Stimulated activated CD8-positive, alpha-beta memory T cell treated with anti-CD3 and anti-CD28 coated beads, Interleukin-12 subunit alpha, Interleukin-12 subunit beta, amount 100 ng/mL, for 1 hour (primary cell): ENCODE measurements around the gene PRKCH.
"Not testable (repeated sequence)": the region's sequence is repeated elsewhere in the genome, so short reads cannot be mapped to it uniquely, and the experiment has no call there.

Source experiments
- DNase-seq: peaks from one replicate; pipeline ENCODE4 v3.0.0-alpha.2; 2020; ENCODE audit warnings: low read depth

The PRKCH gene

DNA sequence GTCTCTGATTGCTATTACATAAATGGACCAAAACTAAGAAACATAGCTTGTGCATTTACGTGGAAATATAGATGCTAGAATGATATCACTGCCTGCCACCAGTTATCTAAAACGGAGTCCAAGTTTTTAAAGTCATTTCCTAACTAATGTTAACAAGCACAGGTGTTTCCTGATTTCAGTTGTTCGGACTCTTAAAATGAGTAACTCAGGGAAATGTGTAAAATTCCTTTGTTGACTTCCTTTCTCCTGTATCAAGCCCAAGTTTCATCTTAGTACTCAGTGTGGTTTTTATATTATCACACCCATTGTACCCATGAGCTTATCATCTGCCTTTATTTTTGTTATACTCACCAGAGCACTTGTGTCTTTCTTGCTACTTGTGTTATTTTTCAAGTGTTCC is 13.2 kb upstream of the PRKCH start:
- no peak for DNase-seq

DNA sequence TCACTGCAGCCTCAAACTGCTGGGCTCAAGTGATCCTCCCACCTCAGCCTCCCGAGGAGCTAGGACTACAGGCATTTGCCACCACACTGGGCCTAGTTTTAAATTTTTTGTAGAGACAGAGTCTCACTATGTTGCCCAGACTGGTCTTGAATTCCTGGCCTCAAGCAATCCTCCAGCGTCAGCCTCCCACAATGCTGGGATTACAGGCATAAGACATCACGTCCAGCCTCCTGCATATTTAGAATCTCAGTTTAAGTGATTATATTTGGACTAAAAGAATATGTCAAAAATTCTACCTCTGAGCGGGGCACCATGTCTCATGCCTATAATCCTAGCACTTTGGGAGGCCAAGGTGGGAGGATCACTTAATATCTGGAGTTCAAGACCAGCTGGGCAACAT is 12.7 kb upstream of the PRKCH start:
- DNase-seq = not testable (repeated sequence)

DNA sequence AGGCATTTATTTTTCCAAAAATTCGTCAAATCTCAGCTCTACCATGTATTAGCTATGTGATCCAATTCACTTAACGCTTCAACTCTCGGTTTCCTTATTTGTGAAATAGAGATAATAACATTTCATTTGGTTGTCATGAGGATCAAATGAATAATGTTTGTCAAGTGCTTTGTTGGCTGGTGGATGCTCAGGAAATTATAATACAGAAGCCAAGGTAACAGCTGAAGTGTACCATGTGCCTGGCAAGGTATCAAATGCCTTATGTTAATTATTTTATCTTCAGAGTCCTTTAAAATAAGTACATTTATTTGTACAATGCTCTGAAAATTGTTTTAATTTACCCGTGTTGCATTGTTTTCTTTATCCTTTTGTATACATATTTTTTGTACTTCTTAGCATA is 6.1 kb upstream of the PRKCH start:
- DNase-seq = no peak

DNA sequence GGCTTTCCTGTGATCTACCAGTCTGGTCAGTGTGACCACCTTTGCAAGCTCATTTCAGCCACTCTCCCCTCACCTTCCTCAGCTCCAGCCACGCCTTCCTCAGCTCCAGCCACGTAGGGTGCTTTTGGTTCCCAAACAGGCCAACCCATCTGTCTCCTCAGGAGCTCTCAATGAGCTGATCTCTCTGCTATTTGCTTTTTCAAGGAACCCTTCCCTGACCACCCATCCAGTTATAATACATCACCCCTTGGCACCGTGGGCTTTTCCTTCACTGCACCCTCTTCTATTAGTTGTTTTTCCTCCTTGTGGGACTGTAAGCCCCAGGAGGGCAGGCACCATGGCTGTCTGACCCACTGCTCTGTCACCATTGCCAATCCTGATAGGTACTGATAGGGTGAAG is 2.3 kb upstream of the PRKCH start:
- no peak for DNase-seq

DNA sequence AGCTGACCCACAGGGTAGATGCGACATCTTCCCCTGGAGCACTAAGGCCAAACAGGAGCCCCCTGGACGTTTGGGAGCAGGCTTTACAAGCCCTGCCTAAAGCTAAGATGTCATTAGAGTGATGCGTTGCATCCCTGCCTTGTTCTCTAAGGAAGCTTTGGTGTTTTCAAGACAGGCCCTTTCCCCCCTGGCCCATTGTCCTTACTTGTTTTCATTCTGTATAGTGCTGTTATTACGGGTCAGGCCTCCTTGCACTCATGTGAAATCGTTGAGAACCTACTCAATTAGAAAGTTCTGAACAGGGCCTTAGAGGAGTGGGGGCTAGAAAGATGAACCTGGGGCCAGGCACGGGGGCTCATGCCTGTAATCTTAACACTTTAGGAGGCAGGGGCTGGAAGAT is 1.7 kb upstream of the PRKCH start:
- no peak for DNase-seq

DNA sequence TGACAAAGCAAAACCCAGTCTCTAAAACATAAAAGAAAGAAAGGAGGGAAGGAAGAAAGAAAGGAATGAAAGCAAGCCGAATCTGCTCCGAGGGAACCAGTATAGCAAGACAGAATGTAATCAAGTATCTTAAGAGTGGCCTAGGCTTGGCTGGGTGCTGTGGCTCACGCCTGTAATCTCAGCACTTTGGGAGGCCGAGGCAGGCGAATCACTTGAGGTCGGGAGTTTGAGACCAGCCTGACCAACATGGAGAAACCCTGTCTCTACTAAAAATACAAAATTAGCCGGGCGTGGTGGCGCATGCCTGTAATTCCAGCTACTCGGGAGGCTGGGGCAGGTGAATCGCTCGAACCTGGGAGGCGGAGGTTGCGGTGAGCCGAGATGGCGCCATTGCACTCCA is 1.2 kb upstream of the PRKCH start:
- not testable (repeated sequence) for DNase-seq

DNA sequence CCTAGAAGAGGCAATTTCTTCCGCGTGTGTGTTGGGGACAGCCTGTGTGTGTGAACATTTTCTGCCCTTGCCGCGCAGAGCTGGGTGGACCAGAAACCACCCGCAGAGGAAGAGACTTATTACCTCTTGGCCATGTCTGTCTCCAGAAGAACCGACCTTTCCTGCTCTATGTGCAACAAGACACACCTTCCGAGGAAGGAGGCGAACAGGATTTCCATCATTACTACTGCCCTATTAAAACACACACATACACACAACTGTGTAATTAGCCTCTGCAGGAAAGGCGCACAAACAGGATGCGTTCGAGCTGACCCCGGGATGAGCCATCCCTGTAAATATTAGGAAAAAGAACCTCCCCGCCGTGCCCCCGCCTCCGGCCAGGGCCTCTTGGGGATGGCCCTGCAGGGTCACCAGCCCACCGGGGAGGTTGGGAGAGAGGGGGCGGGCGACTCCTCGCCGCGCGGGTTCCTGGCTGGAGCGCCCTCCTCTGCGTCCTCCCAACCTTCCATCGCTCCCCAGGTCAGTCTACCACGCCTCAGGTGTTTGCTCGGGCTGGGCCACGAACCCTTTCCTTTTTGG is 484 bp upstream of the PRKCH start:
- no peak for DNase-seq

DNA sequence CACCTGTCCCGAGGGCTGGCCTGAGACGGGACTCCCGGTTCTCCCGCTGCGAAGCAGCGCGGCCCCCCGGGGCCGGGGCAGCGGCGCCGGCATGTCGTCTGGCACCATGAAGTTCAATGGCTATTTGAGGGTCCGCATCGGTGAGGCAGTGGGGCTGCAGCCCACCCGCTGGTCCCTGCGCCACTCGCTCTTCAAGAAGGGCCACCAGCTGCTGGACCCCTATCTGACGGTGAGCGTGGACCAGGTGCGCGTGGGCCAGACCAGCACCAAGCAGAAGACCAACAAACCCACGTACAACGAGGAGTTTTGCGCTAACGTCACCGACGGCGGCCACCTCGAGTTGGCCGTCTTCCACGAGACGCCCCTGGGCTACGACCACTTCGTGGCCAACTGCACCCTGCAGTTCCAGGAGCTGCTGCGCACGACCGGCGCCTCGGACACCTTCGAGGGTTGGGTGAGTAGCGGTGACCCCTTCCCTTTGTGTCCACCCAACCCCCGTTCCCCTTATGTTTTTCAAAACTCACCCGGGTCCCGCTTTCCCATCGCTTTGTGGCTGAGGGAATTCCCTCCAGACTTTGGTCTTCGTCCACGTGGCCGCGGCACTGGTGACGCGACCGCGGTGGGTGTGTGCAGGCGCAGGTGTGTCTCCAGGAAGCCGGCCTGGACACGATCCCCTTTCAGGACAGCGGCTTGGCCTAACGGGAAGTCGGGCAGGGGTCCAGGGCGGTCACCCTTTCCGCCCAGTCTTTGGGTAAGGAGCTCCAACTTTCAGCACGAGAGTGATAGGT is 826 bp downstream of the PRKCH start:
- DNase-seq = no peak

DNA sequence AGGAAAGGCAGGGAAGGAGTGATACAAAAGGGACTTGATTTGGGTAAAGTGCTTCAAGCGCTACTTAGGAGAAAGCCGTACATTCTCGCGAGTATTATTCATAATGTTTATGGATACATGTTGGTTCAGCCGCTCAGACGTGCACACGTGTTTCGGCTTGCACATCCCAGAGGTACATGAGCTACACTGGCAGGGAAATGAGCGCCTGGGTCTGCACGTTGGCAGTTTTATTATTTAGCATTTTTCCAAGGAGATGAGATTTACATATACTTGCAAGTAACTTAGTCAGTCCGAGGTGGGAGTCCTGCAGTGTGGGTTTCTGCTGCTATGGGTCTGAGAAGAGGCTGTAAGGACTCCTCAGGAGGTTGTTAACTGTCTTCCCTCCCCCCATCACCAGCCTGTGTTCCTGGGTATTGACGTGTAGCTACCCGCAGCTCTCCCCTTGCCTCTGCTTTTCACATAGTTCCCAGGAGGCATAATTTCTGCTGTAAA is 1.5 kb downstream of the PRKCH start:
- no peak for DNase-seq

DNA sequence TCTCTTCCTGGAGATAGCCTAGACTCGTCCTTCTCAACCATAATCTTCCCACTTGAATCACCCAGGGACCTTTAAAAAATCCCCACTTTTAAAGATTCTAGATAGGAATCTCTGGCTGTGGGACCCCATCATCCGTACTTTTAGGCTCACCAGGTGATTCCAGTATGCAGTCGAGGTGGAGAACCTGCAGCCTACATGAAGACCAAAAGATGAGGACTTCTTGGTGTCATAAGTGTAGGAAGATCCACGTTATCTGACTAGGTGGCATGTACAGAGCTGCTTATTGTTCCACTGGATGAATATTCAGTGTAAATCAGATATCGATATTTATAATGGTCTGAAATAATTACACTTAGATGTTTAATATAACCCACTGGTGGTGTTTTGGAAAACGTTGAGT is 2.6 kb downstream of the PRKCH start:
- DNase-seq = no peak

DNA sequence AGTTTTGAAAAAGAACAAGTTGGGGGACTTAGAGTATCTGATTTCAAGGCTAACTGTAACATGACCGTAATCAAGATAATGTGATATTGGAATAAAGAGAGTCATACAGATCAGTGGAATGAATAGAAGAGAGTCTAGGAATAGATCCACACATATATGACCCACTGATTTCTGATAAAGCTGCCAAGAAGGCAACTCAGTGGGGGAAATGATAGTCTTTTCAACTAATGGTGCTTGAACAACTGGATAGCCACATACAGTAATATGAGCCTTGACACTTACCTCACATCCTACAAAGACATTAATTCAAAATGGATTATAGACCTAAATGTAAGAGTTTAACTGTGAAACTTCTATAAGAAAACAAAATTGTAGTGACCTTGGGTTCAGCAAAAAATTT is 3.8 kb downstream of the PRKCH start:
- DNase-seq = no peak

DNA sequence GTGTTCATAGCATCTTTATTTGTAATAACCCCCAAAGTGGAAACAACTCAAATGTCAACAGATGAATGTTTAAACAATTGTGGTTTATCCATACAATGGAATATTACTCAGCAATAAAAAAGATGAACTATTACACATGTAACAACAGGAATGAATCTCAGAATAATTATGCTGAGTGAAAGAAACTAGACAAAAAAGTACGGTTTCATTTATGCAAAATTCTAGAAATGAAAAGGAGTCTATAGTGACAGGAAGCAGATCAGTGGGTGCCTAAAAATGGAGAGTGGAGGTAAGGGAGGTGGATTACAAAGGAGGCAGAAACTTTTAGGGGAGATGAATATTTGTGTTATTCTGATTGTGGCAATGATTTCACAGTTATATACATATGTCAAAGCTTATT is 4.8 kb downstream of the PRKCH start:
- no peak for DNase-seq

DNA sequence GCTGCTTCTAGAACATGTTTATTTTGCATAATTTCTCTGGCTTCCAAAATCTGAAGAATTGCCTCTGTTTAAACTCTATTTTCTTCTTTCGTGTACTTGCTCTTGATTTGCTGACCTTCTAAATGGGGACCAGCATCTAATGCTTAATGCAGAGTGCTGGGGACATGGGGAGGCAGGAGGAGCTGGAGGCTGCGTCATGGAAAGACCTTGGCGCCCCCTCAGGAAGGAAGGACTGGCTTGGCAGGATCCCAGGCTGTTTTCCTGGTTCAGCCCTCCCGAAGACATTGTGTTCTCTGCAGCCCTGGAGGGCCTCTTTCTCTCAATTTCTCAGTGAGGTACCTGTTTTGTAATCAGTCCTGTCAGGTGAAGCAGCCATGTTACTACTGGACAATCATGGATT is 5.5 kb downstream of the PRKCH start:
- no peak for DNase-seq

DNA sequence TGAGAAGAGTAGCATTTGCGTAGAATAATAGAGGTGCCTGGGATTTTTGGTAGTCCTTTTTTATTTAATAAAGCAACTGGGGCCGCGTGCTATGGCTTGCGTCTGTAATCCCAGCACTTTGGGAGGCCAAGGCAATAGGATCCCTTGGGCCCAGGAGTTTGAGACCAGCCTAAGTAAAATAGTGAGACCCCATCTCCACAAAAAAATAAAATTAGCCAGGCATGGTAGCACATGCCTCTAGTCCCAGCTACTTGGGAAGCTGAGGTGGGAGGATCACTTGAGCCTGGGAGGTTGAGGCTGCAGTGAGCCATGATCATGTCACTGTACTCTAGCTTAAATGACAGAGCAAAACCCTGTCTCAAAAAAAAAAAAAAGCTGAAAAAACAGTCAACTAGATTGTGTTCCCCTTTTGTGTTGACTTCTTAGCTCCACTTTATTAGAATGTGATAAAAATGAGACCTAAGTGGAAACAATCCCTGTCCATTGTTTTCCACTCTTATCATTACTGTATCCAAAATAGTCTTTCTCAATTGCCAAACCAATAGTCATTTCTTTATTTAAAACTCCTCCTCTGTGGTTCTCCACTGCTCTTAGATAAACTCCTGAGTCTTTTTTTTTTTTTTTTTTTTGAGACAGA is 7.4 kb downstream of the PRKCH start:
- DNase-seq = no peak

DNA sequence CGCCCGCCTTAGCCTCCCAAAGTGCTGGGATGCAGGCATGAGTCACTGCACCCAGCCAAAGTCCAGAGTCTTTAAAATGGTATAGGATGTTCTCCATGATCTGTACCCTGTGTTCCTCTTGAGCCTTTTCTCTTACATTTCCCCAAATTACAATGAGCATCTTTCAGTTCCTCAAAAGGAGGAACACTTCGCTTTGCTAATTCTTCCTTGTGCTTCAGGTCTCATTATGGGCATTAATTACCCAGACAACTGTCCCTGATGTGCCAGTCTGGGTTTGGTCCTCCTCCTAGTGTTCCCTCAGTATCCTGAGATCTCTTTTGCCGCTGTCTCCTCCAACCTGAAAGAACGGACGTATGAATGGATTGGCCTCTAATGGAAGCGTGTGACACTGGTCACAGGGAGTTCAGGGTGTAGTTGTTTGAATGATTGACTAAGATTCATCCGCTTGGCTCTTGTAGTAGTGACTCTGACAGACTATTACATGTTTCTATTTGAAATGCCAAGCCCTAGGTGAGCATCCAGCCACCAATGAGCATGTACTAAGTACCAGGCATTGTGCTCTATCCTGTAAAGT is 8.2 kb downstream of the PRKCH start:
- no peak for DNase-seq

DNA sequence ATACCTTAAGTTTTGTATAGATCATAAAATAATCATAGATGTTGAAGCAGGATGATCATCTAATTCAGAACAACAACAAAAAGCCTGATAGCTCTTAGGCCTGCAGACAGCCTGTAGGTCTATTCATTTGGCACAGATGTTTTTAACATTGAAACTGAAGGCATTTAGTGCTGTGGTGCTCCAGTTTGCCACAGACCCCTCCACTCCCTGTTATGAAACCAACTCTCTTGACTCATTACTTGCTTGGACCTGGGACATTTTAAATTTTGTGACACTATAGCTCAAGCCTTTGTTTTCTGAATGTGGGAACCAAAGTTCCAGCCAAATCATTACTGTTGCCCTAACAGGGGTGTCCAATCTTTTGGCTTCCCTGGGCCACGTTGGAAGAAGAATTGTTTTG is 9.1 kb downstream of the PRKCH start:
- no peak for DNase-seq

DNA sequence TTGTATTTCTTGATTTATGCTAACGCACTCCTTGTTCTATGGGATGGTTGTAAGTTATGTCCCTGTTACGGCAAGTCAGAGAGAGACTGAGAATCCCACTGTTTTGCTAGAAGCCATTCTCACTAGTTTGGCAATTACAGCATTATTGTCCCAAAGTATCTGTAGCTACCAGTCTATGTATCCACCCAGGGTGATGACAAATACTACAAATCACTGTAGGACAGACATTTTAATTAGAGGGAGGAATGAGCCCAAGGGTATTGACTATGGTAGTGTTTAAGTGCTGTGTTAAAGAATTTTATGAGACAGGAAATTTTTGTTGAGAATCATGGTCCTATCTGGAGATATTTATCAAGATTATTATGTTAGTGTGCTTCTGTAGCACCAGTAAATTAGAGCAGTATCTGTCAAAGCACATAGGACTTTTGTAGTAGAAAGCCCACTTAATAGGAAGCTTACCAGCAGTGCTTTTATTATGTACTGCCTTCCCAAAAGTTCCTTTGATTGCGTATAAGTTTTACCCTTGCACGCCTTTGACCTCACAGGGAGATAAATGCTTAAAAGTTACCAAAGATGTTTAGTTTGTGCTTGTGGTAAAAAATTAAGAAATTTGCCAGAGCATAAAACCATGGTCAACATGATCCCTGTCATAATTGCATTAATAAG is 10.7 kb downstream of the PRKCH start:
- DNase-seq = no peak

DNA sequence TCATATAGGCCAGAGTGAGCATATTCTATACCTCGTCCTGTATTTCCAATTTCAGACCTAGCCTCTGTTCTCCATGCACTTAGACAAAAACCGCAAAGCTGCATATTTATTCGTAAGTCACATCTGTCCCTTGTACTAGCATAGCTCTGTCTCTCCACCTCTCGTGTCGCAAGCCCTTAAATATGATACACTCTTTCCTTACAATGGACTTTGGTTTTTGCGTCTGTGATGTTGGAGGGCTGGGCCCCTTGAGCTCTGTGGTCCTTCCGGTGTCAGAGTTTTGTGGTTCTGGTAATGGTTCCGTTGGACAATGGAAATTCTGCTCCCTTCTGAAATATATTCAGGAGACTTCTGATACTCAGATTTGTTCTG is 11.3 kb downstream of the PRKCH start:
- no peak for DNase-seq

DNA sequence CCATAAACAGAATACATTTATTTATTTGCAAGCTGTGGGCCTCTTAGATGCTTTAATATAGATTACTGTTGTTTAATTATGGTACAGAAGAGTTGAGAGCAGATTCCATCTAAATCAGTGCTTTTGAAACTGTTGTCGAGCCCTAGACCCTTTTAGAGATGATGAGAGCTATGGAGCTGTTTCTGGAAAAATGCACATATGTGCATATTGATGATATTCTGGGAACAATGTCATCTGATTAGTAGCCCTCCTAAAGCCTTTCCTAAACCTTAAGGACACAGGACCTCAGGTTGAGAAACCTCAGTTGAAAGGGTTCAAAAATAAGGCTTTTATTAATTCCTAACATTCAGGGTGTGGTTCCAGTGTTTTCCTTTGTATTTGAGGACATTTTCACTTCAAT is 11.7 kb downstream of the PRKCH start:
- no peak for DNase-seq

DNA sequence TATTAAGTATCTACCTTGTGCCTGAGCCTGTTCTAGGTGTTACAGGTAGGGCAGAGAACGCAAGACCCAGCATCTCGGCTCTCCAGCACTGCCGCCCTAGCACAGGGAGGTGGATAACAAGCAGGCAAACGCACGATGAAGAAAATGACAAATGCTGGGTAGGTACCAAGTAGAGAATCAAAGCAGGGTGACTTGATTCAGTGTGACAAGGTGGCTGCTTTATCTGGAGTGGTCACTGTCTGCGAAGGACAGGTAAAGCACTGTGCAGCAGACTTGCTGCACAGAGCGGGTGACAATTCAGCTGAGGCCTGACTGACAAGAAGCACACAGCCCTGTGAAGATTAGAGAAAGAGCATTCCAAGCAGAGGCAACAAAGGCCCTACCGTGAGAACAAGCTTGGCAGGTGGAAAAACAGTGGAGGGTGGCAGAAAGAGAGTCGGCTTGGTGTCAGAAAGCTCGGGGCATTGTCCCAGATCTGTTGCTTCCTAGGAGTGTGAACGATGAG is 12.9 kb downstream of the PRKCH start:
- DNase-seq = no peak

DNA sequence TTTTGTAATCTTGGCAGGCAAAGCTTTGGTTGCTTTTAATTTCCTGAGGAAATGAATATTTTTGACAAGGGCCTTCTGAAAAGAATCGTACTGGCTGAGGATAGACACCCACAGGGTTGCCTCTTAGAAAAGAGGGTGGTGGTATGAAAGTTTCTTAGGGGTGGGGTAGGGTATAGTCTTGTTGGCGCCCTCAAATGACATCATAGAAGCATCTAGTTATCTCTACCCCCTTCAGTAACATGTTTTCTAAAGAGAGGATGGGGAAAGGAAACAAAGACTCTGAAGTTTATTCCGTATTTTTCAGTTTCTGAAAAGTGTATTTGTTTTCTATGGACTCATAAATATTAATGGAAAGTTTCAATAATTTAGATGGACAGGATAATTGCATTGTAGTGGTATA is 13.7 kb downstream of the PRKCH start:
- no peak for DNase-seq

DNA sequence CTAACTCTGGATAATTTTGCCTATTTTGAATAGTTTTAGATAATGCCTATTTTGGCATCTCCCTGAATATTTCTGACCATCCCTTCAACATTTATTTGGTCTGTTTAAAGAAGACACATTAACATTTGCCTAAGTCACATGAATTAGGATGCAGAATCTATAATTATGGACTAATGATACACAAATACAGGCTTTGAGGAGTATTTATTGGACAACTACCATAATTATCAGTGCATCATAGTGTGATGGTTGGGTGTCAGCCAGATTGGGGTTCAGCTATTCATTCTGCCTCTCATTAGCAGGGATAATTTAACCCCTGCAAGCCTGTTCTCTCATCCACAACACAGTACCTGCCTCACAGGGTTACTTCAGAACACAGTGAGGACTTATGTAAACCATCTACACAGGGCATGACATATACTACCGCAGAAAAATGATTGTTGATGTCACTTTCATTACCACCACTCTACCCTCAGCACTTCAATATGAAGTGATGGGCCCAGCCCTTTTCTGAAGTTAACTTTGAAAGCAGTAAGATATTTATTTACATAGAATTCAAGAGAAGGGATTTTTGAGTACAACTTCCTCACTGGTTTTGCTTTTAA is 14.4 kb downstream of the PRKCH start:
- DNase-seq = no peak
